Renal pelvis (tissue), 4 donors: ENCODE measurements around the gene CEACAM4. TPM values are rescaled to one million over a fixed set of nuclear protein-coding genes. Genes with fewer than 3 reads are reported as not detected.
"Not testable (repeated sequence)": the region's sequence is repeated elsewhere in the genome, so short reads cannot be mapped to it uniquely, and the experiment has no call there.

Source experiments
- DNase-seq: peaks from one replicate; pipeline ENCODE4 v3.0.0-alpha.2; 2013
- polyA plus RNA-seq, 3 donors: library from polyadenylated mRNA; unstranded; fragments of 120-200 nt; gene quantifications; one replicate each; pipeline ENCODE4 v1.2.1, GENCODE V29; 2013; ENCODE audit not compliant: insufficient read length in 3 of 3

Gene CEACAM4
- polyA plus RNA-seq, 3 donors = 0.13 to 0.18 TPM; not detected in 1

GRCh38 chr19:41584931-41585330, 41.9 kb downstream of the CEACAM4 start:
- DNase-seq = no peak

GRCh38 chr19:41584260-41584810, 42.5 kb downstream of the CEACAM4 start:
- no peak for DNase-seq

GRCh38 chr19:41582577-41583182, 44.2 kb downstream of the CEACAM4 start:
- not testable (repeated sequence) for DNase-seq

- DNase-seq = not testable (repeated sequence)
Observed at GRCh38 chr19:41581068-41581467, 45.8 kb downstream of the CEACAM4 start.

GRCh38 chr19:41578886-41579285, 48.0 kb downstream of the CEACAM4 start:
- no peak for DNase-seq

GRCh38 chr19:41577833-41578232, 49.0 kb downstream of the CEACAM4 start:
- DNase-seq = no peak

- DNase-seq = no peak
Observed at GRCh38 chr19:41577144-41577830, 49.6 kb downstream of the CEACAM4 start.

- DNase-seq = no peak
Observed at GRCh38 chr19:41575998-41576397, 50.9 kb downstream of the CEACAM4 start, which contains the start of gene CEACAM21. TSS of gene CEACAM21 (plus strand) at chr19:41576166. CDS start at chr19:41576275, 109 bp downstream.

GRCh38 chr19:41570639-41571112, 56.2 kb downstream of the CEACAM4 start:
- DNase-seq = peak; percentile 52

- DNase-seq = no peak
Observed at GRCh38 chr19:41570179-41570578, 56.7 kb downstream of the CEACAM4 start.

- DNase-seq = no peak
Observed at GRCh38 chr19:41569481-41570150, 57.3 kb downstream of the CEACAM4 start.

Other genes starting within 250 kb of the CEACAM4 start
- 10 to 100 TPM; 18.0 to 21.0 (median 20.0) TPM for gene EXOSC5, start 229.7 kb downstream of the CEACAM4 start, polyA plus RNA-seq
- gene BCKDHA, start 229.3 kb downstream of the CEACAM4 start, polyA plus RNA-seq = 10 to 100 TPM; 50.1 to 59.1 (median 53.3) TPM
- 1 to 10 TPM; 3.7 to 5.1 (median 4.9) TPM for gene B3GNT8, start 199.7 kb downstream of the CEACAM4 start, polyA plus RNA-seq
- 10 to 100 TPM; 55.8 to 75.8 (median 64.4) TPM for gene DMAC2, start 187.2 kb downstream of the CEACAM4 start, polyA plus RNA-seq
- 1 to 10 TPM; 4.3 to 7.5 (median 6.0) TPM for gene ERICH4, start 183.9 kb downstream of the CEACAM4 start, polyA plus RNA-seq
- gene CEACAM21, start 50.9 kb downstream of the CEACAM4 start, polyA plus RNA-seq = 1 to 10 TPM; 1.5 to 2.4 (median 1.9) TPM
- not detected for gene CEACAM7, start 61.2 kb upstream of the CEACAM4 start, polyA plus RNA-seq
- under 1 TPM in 2 of 3 donors, not detected in 1; 0.13 to 0.14 TPM for gene CEACAM5, start 81.6 kb upstream of the CEACAM4 start, polyA plus RNA-seq
- under 1 TPM; 0.17 to 0.35 (median 0.31) TPM for gene CEACAM6, start 128.5 kb upstream of the CEACAM4 start, polyA plus RNA-seq
- gene CEACAM3, start 169.5 kb upstream of the CEACAM4 start, polyA plus RNA-seq = under 1 TPM in 2 of 3 donors, not detected in 1; 0.12 to 0.23 TPM
- not detected for gene LYPD4, start 217.6 kb upstream of the CEACAM4 start, polyA plus RNA-seq
- gene DMRTC2, start 218.0 kb upstream of the CEACAM4 start, polyA plus RNA-seq = not detected
- gene RPS19, start 233.2 kb upstream of the CEACAM4 start, polyA plus RNA-seq = 1,000 to 10,000 TPM; 1,296 to 1,888 (median 1,672) TPM